Measurements from ENCODE around the gene ATP8B1.
"Not testable (repeated sequence)": the region's sequence is repeated elsewhere in the genome, so short reads cannot be mapped to it uniquely, and the experiment has no call there.

The ATP8B1 gene

GRCh38 chr18:57803103-57803969, at the start of gene ATP8B1:
Gene ATP8B1 (minus strand): TSS chr18:57803315. CDS start chr18:57731807, 71,508 bp downstream.
- no peak for DNase-seq (ENCODE audit: low spot score)

GRCh38 chr18:57850063-57850462, 46.9 kb upstream of the ATP8B1 start:
- no peak for DNase-seq (ENCODE audit: low spot score)

GRCh38 chr18:57848374-57848773, 45.3 kb upstream of the ATP8B1 start:
- DNase-seq (ENCODE audit: low spot score) = not testable (repeated sequence)

GRCh38 chr18:57847431-57847830, 44.3 kb upstream of the ATP8B1 start:
- DNase-seq (ENCODE audit: low spot score) = not testable (repeated sequence)

- DNase-seq (ENCODE audit: low spot score) = no peak
These were observed 43.1 kb upstream of the ATP8B1 start for GRCh38 chr18:57846258-57846657.

- no peak for DNase-seq (ENCODE audit: low spot score)
These were observed 42.5 kb upstream of the ATP8B1 start for GRCh38 chr18:57845605-57846074.

- no peak for DNase-seq (ENCODE audit: low spot score)
These were observed 41.2 kb upstream of the ATP8B1 start for GRCh38 chr18:57844319-57844718.

GRCh38 chr18:57843386-57843785, 40.3 kb upstream of the ATP8B1 start:
- no peak for DNase-seq (ENCODE audit: low spot score)

GRCh38 chr18:57841568-57841967, 38.5 kb upstream of the ATP8B1 start:
- DNase-seq (ENCODE audit: low spot score) = no peak

- DNase-seq (ENCODE audit: low spot score) = no peak
These were observed 36.8 kb upstream of the ATP8B1 start for GRCh38 chr18:57839942-57840381.

GRCh38 chr18:57837917-57838548, 34.9 kb upstream of the ATP8B1 start:
- no peak for DNase-seq (ENCODE audit: low spot score)

GRCh38 chr18:57836557-57836956, 33.4 kb upstream of the ATP8B1 start:
- no peak for DNase-seq (ENCODE audit: low spot score)

- no peak for DNase-seq (ENCODE audit: low spot score)
These were observed 32.8 kb upstream of the ATP8B1 start for GRCh38 chr18:57835904-57836303.

GRCh38 chr18:57834616-57835015, 31.5 kb upstream of the ATP8B1 start:
- no peak for DNase-seq (ENCODE audit: low spot score)

GRCh38 chr18:57833441-57834101, 30.5 kb upstream of the ATP8B1 start:
- no peak for DNase-seq (ENCODE audit: low spot score)

- no peak for DNase-seq (ENCODE audit: low spot score)
These were observed 29.6 kb upstream of the ATP8B1 start for GRCh38 chr18:57832730-57833129.

- no peak for DNase-seq (ENCODE audit: low spot score)
These were observed 28.7 kb upstream of the ATP8B1 start for GRCh38 chr18:57831597-57832377.

- no peak for DNase-seq (ENCODE audit: low spot score)
These were observed 24.5 kb upstream of the ATP8B1 start for GRCh38 chr18:57827646-57828045.

- no peak for DNase-seq (ENCODE audit: low spot score)
These were observed 23.1 kb upstream of the ATP8B1 start for GRCh38 chr18:57826252-57826651.

GRCh38 chr18:57820583-57820982, 17.5 kb upstream of the ATP8B1 start:
- not testable (repeated sequence) for DNase-seq (ENCODE audit: low spot score)

- no peak for DNase-seq (ENCODE audit: low spot score)
These were observed 16.8 kb upstream of the ATP8B1 start for GRCh38 chr18:57819671-57820460.

Data from putamen (tissue), 1 donor.